ENCODE data around the gene UNK.
"Not testable (repeated sequence)": the region's sequence is repeated elsewhere in the genome, so short reads cannot be mapped to it uniquely, and the experiment has no call there.

The UNK gene

DNA sequence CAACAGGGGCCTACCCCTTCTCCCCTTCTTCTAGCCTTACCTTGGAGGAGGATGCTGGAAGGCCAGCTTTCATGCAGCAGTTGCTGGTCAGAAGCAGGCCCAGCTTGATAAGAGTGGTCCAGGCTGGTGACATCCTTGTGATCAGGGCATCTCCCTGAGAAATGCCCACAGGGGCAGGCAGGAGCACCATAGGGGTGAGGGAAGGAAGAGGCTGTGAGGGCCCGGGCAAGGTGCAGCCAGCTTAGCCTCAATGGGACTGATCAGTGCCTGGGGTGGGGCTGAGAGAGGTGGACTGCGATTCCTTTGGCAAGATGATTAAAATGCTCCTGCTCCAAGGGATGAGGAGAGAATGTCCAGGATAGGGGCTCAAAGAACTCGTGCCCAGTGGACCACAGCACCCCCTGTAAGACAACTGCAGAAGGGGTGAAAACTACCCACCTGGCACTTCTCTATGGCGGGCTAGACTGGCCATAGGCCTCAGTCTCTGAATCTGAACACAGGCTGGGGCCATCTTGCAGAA, 10.1 kb upstream of the UNK start:
- DNase-seq (ENCODE audit: low read depth) = no peak

DNA sequence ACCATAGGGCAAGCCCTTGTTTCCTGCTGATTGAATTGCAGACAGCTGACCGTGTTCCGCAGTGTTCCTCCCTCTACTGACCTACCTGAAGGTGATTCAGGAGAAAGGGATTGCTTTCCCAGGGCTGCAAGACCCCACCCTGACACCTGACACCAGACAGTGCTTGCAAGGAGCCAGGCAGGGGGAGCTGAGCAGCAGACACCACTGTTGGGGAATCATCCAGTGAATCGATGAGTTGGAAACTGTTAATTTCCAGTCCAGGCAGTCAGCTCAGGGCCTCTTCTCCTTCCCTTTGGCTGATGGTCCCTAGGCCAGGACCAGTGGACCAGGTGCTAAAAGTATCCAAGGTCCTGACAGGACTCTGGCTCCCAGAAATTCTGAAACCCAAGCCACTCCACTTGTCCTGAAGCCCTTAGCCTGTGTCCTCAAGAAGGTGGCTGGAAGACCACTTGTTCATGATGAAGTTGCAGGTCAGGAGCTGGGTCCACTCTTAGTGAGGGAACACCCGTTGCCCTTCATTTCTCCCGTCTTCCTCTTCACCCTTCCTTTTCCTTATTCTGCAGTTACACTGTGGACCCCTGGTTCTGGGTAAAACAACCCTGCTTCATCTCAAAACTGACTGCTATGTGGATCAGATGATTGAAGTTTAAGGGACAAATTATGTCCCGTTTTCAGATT, 9.5 kb upstream of the UNK start:
- DNase-seq (ENCODE audit: low read depth) = no peak

DNA sequence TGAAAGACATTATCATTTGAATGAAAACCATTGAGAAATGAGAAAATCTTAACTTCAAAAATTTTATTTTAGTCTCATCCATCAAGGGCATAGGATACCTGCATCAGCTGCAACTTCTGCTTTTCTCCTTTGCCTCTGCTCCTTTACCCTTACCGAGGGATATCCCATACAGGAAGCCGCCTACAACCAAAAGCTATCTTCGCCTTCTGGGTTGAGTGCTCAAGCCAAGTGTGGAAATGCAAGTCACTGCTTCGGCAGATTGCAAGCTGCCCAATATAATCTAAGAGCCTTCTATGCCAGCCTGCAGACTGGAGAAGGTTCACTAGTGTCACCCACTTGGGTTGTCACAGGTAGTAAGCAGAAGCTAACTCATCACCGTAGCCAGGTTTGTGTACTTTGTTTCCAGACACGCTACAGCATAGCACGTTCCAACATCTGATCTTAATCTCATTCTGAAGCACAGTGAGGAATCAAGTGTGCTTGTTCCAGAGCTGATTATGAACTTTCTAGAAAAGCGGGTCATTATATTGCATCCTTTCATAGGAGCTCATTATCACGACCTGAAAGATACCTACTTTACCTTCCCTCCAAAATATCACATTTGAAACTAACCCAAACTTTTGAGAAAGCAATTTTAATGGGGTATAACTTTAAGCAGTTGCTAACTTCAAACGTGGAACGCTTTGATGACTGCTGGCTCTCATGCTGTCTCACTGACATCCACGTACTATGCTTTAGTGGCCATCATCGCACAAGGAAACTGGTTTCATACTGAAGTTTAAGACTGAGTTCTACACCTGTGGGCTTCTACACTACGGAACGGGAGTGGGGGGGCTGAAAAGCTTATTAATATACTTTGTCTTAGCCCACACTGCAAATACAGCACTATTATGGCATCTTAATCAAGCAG, 8.0 kb upstream of the UNK start:
- no peak for DNase-seq (ENCODE audit: low read depth)

DNA sequence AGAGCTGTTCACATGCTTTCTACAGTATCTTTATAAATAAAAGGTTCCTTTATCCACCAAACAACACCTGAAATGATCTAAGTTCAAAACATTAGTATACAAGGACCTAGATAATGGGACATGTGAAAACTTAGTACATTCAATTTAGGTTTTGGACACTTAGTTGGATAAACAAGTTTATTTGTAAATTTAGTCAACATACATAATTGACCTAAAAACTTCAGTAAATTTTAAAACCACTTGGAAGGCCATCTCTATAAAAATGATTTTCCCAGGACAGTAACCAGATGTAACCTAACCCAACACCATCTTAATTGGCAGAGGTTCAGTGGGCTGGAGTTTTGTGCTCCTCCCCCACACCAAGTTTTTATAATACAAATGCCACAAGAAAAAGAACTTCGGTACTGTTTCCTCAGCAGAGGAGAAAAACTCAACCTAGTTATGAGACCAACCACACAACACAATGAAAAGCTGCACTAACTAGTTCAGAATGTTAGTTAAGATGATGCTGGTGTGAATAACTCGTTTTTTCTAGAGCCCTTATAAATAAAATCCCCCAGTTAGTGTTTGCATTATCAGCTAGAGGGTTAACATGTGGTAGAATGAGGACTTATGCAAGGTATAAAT, 7.2 kb upstream of the UNK start:
- no peak for DNase-seq (ENCODE audit: low read depth)

DNA sequence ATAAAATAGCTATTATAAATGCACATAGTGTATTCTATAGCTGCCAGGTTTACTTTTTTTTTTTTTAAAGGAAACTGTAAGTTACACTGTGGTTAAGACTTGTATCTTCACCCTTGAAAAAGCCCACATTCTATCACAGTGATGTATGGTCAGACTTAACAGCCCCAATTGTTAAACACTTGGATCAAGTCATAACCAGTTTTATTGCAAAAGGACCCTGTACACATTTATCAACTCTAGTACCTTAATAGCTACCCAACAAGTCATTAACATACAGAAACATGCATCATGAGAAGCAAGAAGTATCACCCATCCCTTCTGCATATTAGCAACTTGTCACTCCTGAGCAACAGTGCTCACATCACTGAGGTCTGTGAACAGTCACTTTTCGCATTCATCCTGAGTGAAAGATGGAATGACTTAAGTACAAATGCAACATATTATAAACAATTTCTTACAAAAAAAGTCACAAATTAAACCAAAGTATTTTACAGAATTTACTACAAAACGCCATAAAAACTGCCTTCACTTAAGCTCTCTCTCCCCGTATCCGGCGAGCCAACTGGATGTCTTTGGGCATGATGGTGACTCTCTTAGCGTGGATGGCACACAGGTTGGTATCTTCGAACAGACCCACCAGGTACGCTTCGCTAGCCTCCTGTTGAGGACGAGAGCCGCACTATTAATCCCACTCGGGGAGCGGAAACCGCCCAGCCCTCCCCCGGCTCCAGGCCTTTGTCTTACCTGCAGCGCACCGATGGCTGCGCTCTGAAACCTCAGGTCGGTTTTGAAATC, 6.3 kb upstream of the UNK start:
- DNase-seq (ENCODE audit: low read depth) = not testable (repeated sequence)

DNA sequence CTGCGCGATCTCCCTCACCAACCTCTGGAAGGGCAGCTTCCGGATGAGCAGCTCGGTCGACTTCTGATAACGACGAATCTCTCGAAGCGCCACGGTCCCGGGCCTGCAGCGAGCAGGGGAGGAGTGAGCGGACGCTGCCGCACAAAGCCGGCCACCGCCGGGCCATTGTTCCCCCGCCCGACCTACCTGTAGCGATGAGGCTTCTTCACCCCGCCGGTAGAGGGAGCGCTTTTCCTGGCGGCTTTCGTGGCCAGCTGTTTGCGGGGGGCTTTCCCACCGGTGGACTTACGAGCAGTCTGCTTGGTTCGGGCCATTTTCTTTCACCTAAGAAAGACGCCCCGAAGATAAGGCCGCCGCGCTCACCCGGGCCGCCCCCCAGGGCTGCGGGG, 5.8 kb upstream of the UNK start:
- DNase-seq (ENCODE audit: low read depth) = no peak

DNA sequence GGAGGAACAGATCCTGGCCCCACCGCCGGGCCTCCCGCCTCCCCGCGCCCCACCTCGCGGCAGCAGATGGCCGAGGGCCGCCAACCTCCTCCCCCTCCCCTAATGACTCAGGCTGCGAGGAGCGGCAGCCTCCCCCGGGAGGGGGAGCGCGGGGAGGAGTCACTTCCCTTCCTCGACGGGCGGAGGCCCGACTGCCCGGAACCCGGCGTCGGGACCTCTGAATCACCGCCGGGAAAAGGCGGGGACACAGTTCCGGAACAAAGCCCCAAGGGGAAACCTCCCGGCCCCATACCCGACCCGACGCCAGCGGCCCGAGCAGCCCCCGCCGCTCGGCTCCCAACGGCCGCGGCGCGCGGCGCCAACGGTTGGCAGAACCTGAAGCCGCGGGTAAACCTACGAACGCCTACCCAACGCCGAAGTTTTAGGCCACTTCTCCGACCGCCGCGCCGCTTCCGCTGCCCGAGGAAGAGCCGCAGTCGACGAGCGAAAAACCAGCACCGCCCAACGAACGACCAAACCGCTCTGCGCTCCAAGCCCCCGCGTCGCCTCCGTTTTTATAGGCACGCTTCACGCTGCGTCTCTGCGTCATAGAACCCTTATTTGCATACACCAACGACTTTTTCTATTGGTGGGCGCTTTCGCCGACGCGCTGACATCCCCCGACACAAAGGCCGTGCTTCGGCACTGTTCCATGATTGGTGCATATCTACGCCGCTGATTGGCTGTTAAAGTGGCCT, 5.2 kb upstream of the UNK start:
- peak; percentile 99 for DNase-seq (ENCODE audit: low read depth)

DNA sequence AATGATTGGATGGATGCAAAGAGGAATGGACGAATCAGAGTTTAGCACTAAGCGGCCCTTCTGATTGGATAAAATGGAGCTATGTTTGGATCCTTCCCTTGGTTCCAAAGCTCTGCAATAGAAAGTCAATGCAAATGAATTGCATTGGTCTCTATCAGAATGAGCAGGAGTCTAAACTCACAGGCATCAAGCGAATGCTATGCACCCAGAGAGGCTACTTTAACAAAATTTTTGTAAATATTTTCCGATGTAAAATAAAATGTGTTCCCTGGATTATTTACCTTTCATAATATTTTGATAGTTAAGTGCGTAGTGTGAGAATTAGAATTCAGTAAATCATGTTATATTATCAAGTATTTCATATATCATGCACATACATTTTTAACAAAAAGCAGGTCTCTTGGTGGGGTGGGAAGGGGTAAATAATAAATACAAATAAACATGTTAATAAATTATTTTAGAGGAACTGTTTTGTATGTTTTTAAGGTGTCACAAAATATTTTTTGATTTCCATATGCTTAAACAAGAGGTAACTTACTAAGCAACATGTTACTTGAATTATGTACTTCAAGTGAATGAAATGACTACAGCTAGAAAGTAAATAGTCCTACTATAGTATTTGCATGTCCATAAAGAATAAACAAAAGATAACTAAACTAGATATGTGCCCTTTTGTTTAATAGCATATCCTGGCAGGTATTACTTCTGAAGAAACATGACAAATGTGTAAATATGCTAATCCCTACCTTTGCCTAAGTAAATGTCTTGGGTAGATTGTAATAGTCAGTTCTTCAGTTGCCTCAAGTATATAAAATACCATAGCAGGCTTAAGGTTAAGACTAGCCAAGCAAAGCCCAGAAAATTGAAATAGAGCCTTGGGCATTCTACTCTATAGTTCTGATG, 4.4 kb upstream of the UNK start:
- no peak for DNase-seq (ENCODE audit: low read depth)

DNA sequence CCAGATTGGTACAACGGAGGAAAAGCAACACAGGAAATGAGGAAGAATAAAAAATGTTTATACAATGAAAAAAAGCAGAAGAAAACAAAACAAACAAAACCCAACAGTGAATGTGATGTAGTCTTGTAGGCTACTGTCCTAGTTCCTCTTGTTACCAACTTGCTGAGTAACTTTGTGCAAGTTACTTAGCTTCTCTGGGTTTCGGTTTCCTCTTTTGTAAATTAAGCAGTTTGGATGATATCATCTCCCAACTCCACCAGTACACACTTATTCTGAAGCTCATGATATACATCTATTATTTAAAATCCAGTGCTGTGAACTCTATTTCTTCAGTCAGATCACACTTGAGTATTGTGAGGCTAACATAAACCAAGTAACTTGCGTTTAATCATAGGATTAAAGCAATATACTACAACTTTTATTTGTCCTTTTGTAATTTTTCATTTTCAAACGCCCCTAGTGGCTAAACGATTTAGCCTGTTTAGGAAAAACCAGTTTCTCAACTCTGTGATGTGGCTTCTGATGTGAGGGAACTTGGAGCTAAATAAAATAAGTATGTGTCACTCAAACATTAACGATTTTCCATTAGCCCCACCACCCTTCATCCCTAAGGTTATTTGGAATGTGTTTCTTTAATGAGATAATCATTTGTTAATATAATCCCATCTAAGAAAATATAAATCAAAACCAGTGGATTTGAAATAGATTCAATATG, 1.4 kb upstream of the UNK start:
- peak; percentile 25 for DNase-seq (ENCODE audit: low read depth)

DNA sequence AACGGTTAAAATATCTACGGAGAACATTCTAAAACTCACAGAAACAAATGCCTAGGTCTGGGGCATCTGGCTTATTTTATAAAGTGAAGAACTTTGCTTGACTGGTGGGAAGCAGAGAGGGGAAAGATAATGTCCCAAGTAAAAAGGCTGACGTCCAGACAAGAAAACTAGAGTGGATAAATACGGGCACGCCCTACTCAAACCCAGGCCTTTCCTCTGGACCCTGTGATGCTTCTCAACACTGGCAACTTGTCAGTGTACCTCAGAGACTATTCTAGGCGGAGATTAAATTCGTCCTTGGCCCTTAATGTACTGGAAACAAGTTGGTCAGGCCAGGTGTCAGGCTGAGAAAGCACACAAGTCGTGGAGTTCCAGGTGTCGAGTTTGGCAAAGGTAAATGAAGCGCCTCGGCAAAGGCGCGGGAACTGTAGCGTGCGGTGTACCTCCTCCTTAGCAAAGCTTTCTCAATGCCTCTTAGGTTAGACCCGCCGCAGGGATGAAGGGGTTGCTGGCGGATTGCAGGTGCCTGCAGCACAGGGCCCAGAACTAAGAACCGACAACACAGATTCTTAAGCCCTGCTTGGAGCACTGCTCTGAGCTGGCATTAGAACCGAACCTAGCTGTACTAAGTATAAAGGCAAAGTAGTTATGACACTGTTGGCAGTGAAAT, 668 bp upstream of the UNK start:
- DNase-seq (ENCODE audit: low read depth) = no peak

DNA sequence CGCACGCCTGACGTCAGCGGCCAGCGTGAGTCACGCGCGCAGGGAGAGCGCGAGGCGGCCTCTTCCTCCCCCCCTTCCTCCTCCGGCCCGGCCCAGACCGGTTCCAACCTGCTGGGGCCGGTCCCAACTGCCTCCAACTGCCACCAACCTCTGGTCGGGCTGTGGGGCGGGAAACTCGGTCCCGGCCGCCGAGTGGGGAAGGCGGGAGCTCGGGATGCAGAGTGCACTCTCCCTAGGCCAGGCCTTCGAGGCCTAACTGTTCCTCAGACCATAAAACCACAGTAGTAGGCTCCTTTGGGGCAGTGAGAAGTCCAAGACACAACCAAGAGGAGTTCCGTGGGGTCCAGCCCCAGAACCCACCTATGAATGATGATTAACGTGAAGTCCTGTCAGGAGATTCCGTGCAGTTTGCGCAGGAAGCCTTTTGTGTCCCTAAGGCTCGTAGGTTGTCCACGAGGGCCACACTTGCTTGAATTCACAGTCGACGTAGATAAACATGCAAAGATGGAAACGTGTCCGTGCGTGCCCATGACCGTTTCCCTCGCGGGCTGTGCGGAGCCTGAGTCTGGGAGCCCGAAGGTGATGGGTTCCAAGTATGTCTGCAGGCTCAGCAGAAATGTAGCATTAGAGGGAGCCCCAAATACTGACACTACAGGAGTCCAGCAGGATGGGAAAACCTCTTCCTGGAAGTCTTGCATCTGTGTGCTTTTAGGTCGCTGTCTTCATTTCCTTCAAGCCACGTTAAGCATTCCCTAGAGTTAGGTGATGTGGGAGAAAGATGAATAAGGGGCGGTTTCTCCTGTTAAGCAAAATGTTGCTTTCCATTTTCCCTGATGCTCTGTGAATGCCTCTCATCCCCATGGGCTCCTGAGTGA, 647 bp downstream of the UNK start:
- DNase-seq (ENCODE audit: low read depth) = peak; percentile 42

DNA sequence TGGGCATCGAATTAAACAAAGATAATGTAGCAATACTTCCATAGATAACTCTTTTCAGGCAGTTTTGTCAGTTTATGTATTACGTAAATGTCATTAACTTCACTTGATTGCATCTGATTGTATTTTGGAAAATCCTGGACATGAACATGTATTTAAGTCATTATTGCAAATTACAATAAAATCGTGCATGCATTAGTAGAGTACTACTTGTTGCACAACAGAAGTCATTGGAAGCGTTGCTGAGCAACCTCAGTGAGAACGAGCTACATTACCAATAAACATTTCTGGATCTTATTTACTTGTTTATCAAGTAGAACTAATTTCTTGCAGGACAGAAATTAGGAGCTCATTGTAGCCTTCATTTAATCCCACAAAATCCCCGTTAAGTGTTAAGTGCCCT, 6.6 kb downstream of the UNK start:
- no peak for DNase-seq (ENCODE audit: low read depth)

DNA sequence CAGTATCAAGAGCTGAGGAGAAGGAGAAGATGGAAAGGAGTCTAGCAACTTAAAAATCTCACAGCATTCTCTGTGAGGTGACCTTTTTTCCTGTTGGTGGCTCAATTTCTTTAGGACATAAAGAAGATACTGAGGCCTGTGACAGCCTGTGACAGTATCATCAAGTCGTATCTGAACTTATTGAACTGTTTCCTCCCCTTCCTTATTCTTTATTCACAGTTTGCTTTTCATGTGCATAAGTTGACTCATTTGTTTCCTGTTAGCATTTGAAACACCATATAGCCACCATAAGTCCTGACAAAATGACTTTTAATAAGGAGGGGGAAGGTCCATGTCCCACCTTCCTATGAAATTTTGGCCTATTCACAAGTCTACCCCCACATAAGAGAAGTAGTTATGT, 8.9 kb downstream of the UNK start:
- DNase-seq (ENCODE audit: low read depth) = no peak

DNA sequence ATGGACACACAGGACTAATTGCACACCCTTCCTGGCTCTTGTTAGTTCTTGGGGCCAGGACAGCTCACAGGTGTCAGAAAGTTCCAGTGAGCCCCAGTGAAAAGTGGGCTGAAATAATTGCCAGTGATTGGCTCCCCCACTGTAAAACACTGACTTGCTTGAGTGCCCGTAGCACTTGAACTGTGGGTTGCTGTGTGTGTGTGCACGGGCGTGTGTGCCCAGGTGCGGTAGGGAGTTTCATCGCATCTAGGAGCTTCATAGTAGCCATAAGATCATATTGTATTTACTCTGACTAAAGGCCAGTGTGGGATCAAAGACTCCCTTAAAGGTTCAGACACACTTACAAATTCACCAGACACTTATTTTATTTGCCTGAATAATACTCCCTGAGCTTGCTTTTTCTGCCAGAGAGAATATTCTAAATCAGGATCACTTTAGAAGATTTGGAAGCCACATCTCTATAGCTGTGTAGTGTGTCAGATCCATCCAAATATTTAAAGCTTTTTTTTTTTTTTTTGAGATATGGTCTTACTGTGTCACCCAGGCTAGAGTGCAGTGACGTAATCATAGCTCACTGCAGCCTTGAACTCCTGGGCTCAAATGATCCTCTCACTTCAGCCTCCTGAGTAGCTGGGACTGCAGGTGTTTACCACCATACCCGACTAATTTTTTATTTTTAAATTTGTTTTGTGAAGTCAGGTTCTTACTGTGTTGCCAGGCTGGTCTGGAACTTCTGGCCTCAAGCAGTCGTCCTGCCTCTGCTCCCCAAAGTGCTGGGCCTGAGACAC, 11.4 kb downstream of the UNK start:
- DNase-seq (ENCODE audit: low read depth) = no peak

DNA sequence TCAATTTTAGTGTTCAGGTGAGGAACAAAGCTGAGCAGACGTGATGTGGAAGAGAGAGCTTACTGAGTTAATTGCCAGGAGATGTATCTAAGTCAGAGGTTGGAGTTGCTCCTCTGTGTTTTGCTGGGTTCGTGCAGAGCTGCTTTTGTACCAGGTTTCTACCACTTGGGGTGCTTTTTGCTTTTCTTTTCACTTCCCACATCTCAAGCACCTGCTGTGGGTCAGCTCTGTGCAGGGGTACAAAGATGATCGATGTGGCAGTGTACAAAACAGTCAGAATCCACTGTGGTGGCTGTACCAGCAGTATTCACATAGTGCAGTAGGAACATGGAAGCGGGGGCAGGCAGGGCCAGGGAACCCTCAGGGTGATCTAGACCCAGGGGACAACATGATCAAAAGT, 14.8 kb downstream of the UNK start:
- DNase-seq (ENCODE audit: low read depth) = no peak

DNA sequence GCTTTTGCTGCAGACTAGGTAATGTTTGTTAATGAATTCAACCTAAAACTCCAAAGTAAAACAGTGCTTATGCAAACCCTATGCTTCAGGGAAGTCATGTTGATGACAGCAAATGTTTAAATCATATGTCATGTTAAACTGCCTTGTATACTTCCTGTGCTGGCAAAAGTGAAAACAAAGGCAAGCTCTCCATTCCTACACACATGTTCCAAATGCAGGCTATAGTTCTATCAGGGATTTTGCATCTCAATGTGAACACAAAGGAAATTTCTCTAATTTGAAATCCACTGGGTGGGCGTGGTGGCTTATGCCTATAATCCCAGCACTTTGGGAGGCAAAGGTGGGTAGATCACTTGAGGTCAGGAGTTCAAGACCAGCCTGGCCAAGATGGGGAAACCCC, 19.3 kb downstream of the UNK start:
- no peak for DNase-seq (ENCODE audit: low read depth)

DNA sequence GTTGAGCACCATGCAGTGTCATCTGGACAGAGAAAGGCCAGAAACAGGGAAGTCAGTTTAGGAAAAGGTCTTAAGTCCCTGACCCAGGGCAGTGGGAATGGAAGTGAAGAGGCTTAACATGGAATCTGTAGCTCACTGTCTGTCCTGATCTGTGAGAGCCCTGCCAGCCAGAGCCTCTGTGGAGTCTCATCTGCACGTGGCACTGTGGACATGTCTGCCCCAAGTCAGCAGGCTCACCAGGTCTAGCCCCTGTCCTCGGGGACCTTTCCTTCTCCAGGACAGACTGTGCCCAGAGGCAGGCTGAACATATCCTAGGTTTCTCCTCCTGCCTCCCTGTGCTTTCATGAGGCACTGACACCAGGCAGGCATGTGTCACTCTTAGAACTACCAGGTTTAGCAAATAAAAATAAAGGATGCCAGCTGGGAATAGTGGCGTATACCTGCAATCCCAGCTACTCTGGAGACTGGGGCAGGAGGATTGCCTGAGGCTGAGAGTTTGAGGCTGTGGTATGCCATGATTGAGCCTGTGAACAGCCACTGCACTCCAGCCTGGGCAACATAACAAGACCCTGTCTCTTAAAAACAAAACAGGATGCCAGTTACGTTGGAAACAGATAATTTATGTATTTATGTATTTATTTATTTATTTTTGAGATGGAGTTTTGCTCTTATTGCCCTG, 22.4 kb downstream of the UNK start:
- DNase-seq (ENCODE audit: low read depth) = no peak
